NOMO-1 (cell line): ENCODE measurements around the gene GPRIN3.
A peak's percentile ranks its signal among the peaks of the same experiment; 100 is the strongest.
"Not testable (repeated sequence)": the region's sequence is repeated elsewhere in the genome, so short reads cannot be mapped to it uniquely, and the experiment has no call there.

Experiments
- DNase-seq, 2 experiments: peaks; one replicate each; lab custom pipeline; 2025; ENCODE audit not compliant: unreplicated experiment in 2 of 2; lab: John Stamatoyannopoulos, UW

GPRIN3 gene

GRCh38 chr4:89314291-89314690, 6.7 kb upstream of the GPRIN3 start:
- DNase-seq = peak in 1 of 2 experiments; percentile 28

- no peak for DNase-seq
Observed at GRCh38 chr4:89312066-89312465, 4.5 kb upstream of the GPRIN3 start.

GRCh38 chr4:89311433-89311832, 3.8 kb upstream of the GPRIN3 start:
- no peak for DNase-seq

GRCh38 chr4:89309154-89309553, 1.6 kb upstream of the GPRIN3 start:
- DNase-seq = not testable (repeated sequence)

- DNase-seq = no peak
Observed at GRCh38 chr4:89308161-89308500, 531 bp upstream of the GPRIN3 start.

GRCh38 chr4:89307178-89307445, 488 bp downstream of the GPRIN3 start:
- no peak for DNase-seq

GRCh38 chr4:89306486-89307177, 968 bp downstream of the GPRIN3 start:
- DNase-seq = peak in 1 of 2 experiments; percentile 14

GRCh38 chr4:89305712-89306437, 1.7 kb downstream of the GPRIN3 start:
- peak; percentile 82 to 93 for DNase-seq

GRCh38 chr4:89305028-89305427, 2.6 kb downstream of the GPRIN3 start:
- no peak for DNase-seq

- peak in 1 of 2 experiments; percentile 78 for DNase-seq
Observed at GRCh38 chr4:89303814-89304388, 3.7 kb downstream of the GPRIN3 start.

- peak in 1 of 2 experiments; percentile 13 for DNase-seq
Observed at GRCh38 chr4:89303177-89303576, 4.4 kb downstream of the GPRIN3 start.

GRCh38 chr4:89301902-89302301, 5.7 kb downstream of the GPRIN3 start:
- no peak for DNase-seq

- no peak for DNase-seq
Observed at GRCh38 chr4:89301003-89301402, 6.6 kb downstream of the GPRIN3 start.

GRCh38 chr4:89300499-89300898, 7.1 kb downstream of the GPRIN3 start:
- DNase-seq = no peak

GRCh38 chr4:89300060-89300459, 7.5 kb downstream of the GPRIN3 start:
- DNase-seq = no peak

- peak; percentile 22 to 61 for DNase-seq
Observed at GRCh38 chr4:89299153-89299791, 8.3 kb downstream of the GPRIN3 start.

- DNase-seq = peak; percentile 30 to 75
Observed at GRCh38 chr4:89298788-89299152, 8.8 kb downstream of the GPRIN3 start.

GRCh38 chr4:89298155-89298554, 9.4 kb downstream of the GPRIN3 start:
- peak in 1 of 2 experiments; percentile 5 for DNase-seq

GRCh38 chr4:89296896-89297295, 10.7 kb downstream of the GPRIN3 start:
- DNase-seq = peak in 1 of 2 experiments; percentile 17

GRCh38 chr4:89296399-89296798, 11.2 kb downstream of the GPRIN3 start:
- DNase-seq = peak in 1 of 2 experiments; percentile 18

GRCh38 chr4:89295415-89295927, 12.1 kb downstream of the GPRIN3 start:
- DNase-seq = no peak
